GM19372 (cell line): Measurements from ENCODE around the gene TRERF1.

Experiments used
- ATAC-seq: cut with Tn5 transposase; IDR thresholded peaks from one replicate; pipeline ENCODE4 v1.9.1; 2021; ENCODE audit warnings: mild to moderate bottlenecking, low read depth, moderate library complexity; ENCODE audit not compliant: unreplicated experiment

The TRERF1 gene

GRCh38 chr6:42177514-42178364 is 274.0 kb downstream of the TRERF1 start:
- no peak for ATAC-seq

GRCh38 chr6:42176981-42177380 is 274.7 kb downstream of the TRERF1 start:
- ATAC-seq, result no peak

- ATAC-seq, result no peak
Observed at GRCh38 chr6:42175860-42176259, 275.9 kb downstream of the TRERF1 start.
